ENCODE results near the gene KIF1B. TPM values are rescaled to one million over a fixed set of nuclear protein-coding genes. Genes with fewer than 3 reads are reported as not detected.

KIF1B gene
- total RNA-seq, 2 experiments from 2014 or later = 7.9 to 9.7 TPM

GRCh38 chr1:10265900-10266299 lies 55.5 kb downstream of the KIF1B start:
- CTCF ChIA-PET = no interaction called here
- Mint-ChIP-seq H3K27me3 (no peaks in the 10 kb centered on the region), H3K4me3 (no peak overlapping the region), H3K4me1 (ENCODE audit: low read depth) (no peaks in the 10 kb centered on the region), H3K9me3 (no peaks in the 10 kb centered on the region), H3K27ac (no peak overlapping the region), H3K36me3 (ENCODE audit: low read depth) (peaks cover 36% of the 10 kb centered on the region)
- Histone ChIP-seq H3K27me3 (ENCODE audit: control insufficient read depth in 1 of 2, insufficient read depth in 2 of 2, low read length in 2 of 2) (no peaks in the 10 kb centered on the region), H3K9me3 (ENCODE audit: control insufficient read depth in 1 of 2, insufficient read depth in 1 of 2, low read length in 2 of 2) (no peaks in the 10 kb centered on the region), H3K36me3 (ENCODE audit: insufficient read depth, low read length) (no peaks in the 10 kb centered on the region), H3K4me1 (ENCODE audit: insufficient read depth, low read length) (no peaks in the 10 kb centered on the region), H3K4me3 (ENCODE audit: low read length) (no peak overlapping the region), H3K27ac (ENCODE audit: low read depth in 1 of 2, low read length in 2 of 2) (no peak overlapping the region)
- POLR2A ChIA-PET = no interaction called here
- DNase-seq = no peak
- ATAC-seq (ENCODE audit: poor library complexity) = no peak
- intact Hi-C loops (cut with DNase I, micrococcal nuclease) = no loop called here
- no peak for TF ChIP-seq CTCF (IDR thresholded peaks at IDR 0.05)

- Histone ChIP-seq H3K36me3 (ENCODE audit: insufficient read depth, low read length) (no peaks in the 10 kb centered on the region), H3K4me3 (ENCODE audit: low read length) (no peak overlapping the region), H3K4me1 (ENCODE audit: insufficient read depth, low read length) (no peaks in the 10 kb centered on the region), H3K9me3 (ENCODE audit: control insufficient read depth in 1 of 2, insufficient read depth in 1 of 2, low read length in 2 of 2) (no peaks in the 10 kb centered on the region), H3K27ac (ENCODE audit: low read depth in 1 of 2, low read length in 2 of 2) (no peak overlapping the region), H3K27me3 (ENCODE audit: control insufficient read depth in 1 of 2, insufficient read depth in 2 of 2, low read length in 2 of 2) (no peaks in the 10 kb centered on the region)
- Mint-ChIP-seq H3K4me1 (ENCODE audit: low read depth) (no peaks in the 10 kb centered on the region), H3K4me3 (no peak overlapping the region), H3K36me3 (ENCODE audit: low read depth) (peaks cover 38% of the 10 kb centered on the region), H3K27me3 (no peaks in the 10 kb centered on the region), H3K27ac (no peak overlapping the region), H3K9me3 (no peaks in the 10 kb centered on the region)
- DNase-seq (no peak), ATAC-seq (ENCODE audit: poor library complexity) (no peak)
- ChIA-PET CTCF (interaction anchor here (1.6 kb wide), 1 partner anchor 57 kb away, joined by 3 read pairs; the partner anchor contains the start of gene KIF1B), POLR2A (no interaction called here)
- TF ChIP-seq CTCF (IDR thresholded peaks at IDR 0.05) = no peak
- intact Hi-C loops (cut with DNase I, micrococcal nuclease) = no loop called here
Measured at GRCh38 chr1:10267319-10267718, 56.9 kb downstream of the KIF1B start.

GRCh38 chr1:10267921-10268320 lies 57.6 kb downstream of the KIF1B start:
- no peak for TF ChIP-seq CTCF (IDR thresholded peaks at IDR 0.05)
- intact Hi-C loops (cut with DNase I, micrococcal nuclease) = no loop called here
- no peak for DNase-seq
- Histone ChIP-seq H3K9me3 (ENCODE audit: control insufficient read depth in 1 of 2, insufficient read depth in 1 of 2, low read length in 2 of 2) (no peaks in the 10 kb centered on the region), H3K27me3 (ENCODE audit: control insufficient read depth in 1 of 2, insufficient read depth in 2 of 2, low read length in 2 of 2) (no peaks in the 10 kb centered on the region), H3K27ac (ENCODE audit: low read depth in 1 of 2, low read length in 2 of 2) (no peak overlapping the region), H3K4me3 (ENCODE audit: low read length) (no peak overlapping the region), H3K36me3 (ENCODE audit: insufficient read depth, low read length) (no peaks in the 10 kb centered on the region), H3K4me1 (ENCODE audit: insufficient read depth, low read length) (no peaks in the 10 kb centered on the region)
- no peak for ATAC-seq (ENCODE audit: poor library complexity)
- Mint-ChIP-seq H3K27me3 (no peaks in the 10 kb centered on the region), H3K9me3 (no peaks in the 10 kb centered on the region), H3K4me3 (no peak overlapping the region), H3K36me3 (ENCODE audit: low read depth) (peaks cover 34% of the 10 kb centered on the region), H3K27ac (no peak overlapping the region), H3K4me1 (ENCODE audit: low read depth) (no peaks in the 10 kb centered on the region)
- CTCF ChIA-PET = interaction anchor here (1.6 kb wide), 1 partner anchor 57 kb away, joined by 3 read pairs; the partner anchor contains the start of gene KIF1B
- POLR2A ChIA-PET = no interaction called here
